Pons (tissue), 1 donor: ENCODE results near the gene NR1H2.
"Not testable (repeated sequence)": the region's sequence is repeated elsewhere in the genome, so short reads cannot be mapped to it uniquely, and the experiment has no call there.

Experiments
- DNase-seq: peaks from one replicate; pipeline ENCODE4 v3.0.0-alpha.2; 2016; ENCODE audit warnings: low spot score

NR1H2 gene

GRCh38 chr19:50378169-50378862 is 2.1 kb downstream of the NR1H2 start:
- no peak for DNase-seq

DNA sequence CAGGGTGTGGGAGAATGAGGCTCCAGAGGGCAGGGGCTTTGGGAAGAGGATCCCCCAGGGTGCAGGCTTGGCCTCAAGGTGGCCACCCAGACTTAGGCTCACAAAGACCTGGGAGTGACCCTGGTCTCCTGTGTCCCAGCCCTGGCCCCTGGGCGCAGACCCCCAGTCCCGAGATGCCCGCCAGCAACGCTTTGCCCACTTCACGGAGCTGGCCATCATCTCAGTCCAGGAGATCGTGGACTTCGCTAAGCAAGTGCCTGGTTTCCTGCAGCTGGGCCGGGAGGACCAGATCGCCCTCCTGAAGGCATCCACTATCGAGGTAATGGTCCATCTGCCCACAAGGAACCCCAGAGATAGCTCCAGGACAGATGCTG is 2.6 kb downstream of the NR1H2 start:
- no peak for DNase-seq

GRCh38 chr19:50379602-50380001 is 3.3 kb downstream of the NR1H2 start:
- DNase-seq: no peak

DNA sequence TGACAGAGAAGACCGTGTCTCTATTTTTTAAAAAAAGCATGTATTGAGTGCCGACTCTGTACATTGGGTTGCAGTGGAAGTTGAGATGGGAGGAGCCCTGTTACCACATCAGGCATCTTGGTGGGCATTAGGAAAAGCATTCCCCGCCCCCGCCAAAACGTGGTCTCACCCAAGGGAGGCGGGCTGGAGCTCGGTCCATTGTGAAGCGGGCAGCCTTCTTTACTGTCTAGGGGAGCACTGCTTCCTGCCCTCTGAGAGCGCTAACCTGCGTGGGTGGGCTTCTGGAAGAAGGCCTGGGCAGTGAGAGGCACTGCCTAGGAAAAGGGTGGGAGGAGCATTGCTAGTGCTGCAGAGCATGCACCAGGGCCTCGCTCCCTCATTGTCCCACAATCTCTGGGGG is 3.9 kb downstream of the NR1H2 start:
- no peak for DNase-seq

- DNase-seq: no peak
These were observed 4.5 kb downstream of the NR1H2 start for GRCh38 chr19:50380751-50381151.

DNA sequence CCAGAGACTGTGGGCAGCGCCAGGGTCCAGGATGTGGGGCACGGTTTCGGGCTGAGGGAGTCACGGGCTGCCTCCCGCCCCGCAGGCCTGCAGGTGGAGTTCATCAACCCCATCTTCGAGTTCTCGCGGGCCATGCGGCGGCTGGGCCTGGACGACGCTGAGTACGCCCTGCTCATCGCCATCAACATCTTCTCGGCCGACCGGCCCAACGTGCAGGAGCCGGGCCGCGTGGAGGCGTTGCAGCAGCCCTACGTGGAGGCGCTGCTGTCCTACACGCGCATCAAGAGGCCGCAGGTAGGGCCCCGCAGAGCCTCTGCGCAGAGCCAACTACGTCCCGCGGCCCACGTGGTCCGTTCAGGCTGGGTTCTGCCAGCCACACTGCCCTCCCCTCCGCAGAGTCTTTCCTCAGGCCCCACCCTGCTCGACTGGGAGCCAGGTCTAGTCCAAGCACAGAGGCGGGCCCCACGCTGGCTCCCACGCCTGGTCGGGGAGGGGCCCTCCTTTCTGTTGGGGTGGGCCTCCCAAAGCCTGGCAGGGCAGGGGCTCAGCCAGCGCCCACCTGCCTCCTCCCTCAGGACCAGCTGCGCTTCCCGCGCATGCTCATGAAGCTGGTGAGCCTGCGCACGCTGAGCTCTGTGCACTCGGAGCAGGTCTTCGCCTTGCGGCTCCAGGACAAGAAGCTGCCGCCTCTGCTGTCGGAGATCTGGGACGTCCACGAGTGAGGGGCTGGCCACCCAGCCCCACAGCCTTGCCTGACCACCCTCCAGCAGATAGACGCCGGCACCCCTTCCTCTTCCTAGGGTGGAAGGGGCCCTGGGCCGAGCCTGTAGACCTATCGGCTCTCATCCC is 5.8 kb downstream of the NR1H2 start:
- DNase-seq: no peak

- no peak for DNase-seq
These were observed 7.0 kb downstream of the NR1H2 start for GRCh38 chr19:50383001-50383851.

DNA sequence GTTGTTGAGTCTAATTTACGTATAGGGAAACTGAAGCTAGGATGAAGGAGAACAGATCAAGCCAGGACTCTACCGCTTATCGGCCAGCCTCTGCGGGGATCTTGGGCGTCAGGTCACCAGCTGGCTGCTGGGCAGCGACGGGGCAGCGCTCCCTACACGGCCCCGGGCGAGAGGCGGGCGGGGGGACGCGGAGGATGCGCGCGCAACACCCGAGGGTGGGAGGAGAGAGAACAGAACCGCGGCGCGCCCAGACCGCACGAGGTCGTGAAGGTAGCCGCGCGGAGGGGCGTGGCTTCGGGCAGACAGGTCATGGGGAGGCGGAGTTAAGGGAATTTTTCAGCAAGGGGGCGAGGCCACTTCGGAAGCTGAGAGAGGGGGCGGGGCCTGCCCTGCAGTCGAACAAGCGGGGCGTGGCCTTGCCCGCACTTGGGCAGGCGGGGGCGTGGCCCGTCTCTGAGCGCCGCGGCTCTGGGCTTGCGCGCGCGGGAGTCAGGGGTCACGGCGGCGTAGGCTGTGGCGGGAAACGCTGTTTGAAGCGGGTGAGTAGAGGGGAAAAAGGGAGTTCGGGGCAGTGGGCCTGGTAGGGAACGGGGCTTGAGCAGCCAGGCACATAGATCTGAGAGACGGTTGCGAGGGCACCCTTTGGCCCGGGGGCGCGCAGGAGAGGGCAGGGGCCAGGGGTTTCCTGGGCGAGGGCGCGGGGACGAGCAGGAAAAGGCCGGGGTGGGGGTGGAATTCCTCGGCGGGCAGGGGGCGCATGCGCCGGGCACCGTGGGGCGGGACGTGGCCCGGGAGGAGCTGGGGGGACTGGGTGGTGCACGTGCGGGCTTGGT is 7.8 kb downstream of the NR1H2 start, which contains the start of gene POLD1:
TSS of gene POLD1 (plus strand) at position 496 of the 833 bp plus-strand sequence. CDS start 14,505 bp downstream, outside the sequence.
- peak; percentile 92 for DNase-seq

DNA sequence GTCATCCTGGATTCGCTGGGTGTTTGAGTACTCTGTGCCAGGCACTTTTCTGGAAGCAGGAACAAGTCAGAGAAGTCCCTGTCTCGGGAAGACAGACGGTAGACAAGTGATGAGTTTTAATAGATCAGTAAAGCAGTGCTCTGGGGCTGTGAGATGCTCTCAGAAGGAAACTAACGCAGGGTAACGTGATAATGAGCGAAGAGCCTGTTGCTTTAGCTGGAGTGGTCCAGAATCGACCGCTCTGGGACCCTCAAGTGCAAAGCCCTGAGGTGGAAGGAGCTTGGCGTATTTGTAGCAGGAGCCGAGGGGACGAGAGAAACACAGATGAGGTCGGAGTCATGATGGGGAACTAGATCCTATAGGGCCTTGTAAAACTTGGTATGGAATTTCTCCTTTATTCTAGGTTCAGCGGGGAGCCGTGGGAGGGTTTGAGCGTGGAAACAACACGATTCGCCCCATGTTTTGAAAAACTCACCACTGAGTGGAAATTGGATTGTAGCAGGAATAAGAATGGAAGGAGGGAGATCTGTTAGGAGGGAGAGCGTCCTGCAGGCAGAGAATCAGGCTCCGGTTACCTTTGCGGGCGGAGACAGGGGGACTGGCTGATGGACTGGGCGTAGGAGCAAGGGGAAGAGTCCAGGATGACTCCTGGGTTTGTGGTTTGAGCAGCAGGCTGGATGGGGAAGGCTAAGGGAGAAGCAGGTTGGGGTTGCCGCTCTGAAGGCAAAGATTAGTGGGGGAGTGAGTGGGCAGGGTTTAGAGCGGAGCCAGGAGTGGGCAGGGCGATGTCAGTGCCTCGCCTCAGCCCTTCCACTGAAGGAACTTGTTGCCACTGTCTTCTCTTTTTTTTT is 8.7 kb downstream of the NR1H2 start:
- DNase-seq: no peak

DNA sequence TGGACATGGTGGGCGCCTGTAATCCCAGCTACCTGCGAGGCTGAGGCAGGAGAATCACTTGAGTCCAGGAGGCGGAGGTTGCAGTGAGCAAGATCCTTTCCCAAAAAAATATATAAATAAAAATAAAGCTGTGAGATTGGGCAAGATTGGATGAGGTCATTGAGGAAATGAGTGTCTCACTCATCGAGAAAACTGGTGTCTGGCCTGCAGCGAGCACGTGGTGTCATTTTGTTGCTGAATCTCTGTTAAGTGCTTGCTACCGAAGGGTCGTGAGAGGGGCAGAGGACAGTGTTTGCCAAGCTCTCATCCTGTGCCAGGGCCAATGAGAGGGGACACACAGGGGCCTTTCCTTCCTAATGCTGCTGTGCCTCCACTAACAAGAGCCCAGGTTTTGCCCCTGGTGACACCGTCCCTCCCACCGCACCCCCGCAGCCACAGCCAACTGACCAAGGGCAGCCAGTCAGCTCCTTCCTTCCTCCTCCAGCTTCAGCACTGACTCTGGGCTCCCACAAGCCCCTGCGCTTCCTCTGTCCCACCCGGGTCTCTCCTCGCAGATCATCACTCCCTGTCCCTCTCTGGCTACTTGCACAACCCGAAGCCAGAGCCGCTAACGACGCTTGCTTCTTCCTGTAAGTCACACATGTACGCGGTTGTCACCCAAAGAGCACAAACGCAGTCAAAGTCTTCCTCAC is 11.1 kb downstream of the NR1H2 start:
- no peak for DNase-seq

- no peak for DNase-seq
These were observed 11.6 kb downstream of the NR1H2 start for GRCh38 chr19:50387868-50388245.

DNA sequence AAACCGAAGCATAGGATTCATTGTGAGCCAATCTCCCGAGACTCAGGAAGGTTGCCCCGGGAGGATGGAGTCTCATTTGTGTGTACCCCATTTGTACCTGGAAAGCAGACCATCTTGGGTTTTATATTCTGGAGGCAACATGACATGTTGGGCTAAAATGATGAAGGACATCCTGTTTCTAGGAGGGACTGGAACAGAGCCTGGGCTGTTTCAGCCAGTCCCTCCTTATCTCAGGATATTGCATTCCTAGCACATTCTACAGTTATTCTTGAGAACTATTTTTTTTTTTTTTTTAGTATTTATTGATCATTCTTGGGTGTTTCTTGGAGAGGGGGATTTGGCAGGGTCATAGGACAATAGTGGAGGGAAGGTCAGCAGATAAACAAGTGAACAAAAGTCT is 14.0 kb downstream of the NR1H2 start:
- DNase-seq: not testable (repeated sequence)

- DNase-seq: not testable (repeated sequence)
These were observed 14.7 kb downstream of the NR1H2 start for GRCh38 chr19:50390952-50391351.

- no peak for DNase-seq
These were observed 16.5 kb downstream of the NR1H2 start for GRCh38 chr19:50392759-50393158.

DNA sequence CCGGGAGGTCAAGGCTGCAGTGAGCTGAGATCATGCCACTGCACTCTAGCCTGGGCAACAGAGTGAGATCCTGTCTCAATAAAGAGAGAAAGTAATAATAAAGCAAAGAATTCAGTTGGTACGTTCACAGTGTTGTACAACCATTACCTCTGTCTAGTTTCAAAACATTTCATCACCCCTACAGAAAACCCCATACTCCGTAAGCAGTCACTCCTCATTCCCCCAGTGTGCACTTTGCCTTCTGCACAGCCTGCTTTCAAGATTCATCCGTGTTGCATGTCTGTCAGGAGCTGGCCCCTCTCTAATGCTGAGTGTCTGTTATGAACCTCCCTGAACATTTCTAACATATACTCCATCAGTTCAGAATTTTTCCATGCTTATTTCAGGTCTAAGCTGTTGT is 17.3 kb downstream of the NR1H2 start:
- no peak for DNase-seq

DNA sequence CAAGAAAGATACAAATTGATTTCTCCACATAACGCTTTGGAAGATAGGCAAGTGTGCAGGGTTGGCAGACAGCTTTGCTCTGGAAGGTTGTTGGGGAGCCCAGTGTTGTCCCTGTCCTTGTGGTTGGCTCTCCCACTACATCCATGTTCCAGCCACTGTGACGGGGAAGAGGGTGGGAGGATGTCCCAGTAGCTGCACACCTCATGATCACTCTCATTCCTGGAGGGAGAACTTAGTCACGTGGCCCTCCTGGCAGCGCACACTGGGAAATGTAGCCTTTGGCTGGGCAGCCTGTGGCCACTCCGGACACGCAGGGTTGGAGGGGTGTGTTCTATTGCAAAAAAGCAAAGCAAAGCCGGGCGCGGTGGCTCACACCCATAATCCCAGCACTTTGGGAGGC is 17.8 kb downstream of the NR1H2 start:
- no peak for DNase-seq

DNA sequence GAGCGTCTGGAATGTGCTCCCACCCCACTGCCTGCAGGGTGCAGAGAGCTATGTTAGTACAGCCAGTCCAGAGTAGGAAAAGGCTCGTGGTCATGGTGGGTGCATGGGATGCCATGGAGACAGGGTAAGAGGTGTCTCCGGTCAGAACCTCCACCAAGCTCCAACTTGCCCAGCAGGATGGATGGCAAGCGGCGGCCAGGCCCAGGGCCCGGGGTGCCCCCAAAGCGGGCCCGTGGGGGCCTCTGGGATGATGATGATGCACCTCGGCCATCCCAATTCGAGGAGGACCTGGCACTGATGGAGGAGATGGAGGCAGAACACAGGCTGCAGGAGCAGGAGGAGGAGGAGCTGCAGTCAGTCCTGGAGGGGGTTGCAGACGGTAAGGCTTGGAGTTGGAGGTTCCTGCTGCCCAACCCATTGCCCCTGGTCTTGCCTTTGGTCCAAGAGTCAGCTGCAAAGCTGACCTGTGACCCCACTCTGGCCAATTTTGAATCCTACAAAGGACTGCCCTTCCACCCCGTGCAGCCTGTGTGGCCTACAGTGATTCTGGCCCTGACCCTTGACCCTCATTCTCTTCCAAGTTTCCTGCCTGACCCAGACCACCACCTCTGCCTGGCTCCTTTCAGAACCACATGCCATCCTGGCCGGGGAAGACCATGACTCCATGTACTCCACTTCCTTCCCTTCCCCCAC is 22.6 kb downstream of the NR1H2 start:
- DNase-seq: no peak

DNA sequence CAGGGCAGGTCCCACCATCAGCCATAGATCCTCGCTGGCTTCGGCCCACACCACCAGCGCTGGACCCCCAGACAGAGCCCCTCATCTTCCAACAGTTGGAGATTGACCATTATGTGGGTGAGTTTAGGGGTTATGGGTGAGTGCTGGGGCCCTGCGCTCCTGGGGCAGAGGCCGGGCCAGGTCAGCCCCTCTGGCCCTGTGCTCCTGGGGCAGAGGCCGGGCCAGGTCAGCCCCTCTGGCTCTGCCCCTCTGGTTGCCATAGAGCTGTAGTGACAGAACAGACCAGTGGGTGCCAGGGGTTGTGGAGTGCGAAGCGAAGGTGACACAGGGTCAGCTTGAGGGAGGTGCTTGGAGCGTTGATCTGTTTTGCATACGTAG is 23.1 kb downstream of the NR1H2 start:
- no peak for DNase-seq
